B cell (primary cell): ENCODE measurements around the gene NCMAP. TPM values are rescaled to one million over a fixed set of nuclear protein-coding genes. Genes with fewer than 3 reads are reported as not detected.

ENCODE experiments used
- ATAC-seq: fragments of 200-7000 bp; cut with Tn5 transposase; one replicate; pipeline ENCODE4 v1.10.0; 2021; ENCODE audit warnings: low read depth, mild to moderate bottlenecking, moderate number of reproducible peaks, moderate library complexity
- CTCF ChIA-PET: fragments of 350-600 bp; sonication (Branson Sonifier 250); formaldehyde crosslinking; loops from one replicate; lab custom pipeline; 2021; ENCODE audit warnings: antibody characterized with exemption, inconsistent platforms; lab: Charles Lee
- POLR2A ChIA-PET: fragments of 350-600 bp; sonication (Branson Sonifier 250); formaldehyde crosslinking; loops from one replicate; lab custom pipeline; 2021; ENCODE audit warnings: antibody characterized with exemption; lab: Charles Lee
- DNase-seq: peaks from one replicate; pipeline ENCODE4 v3.0.0; 2013
- H2AFZ ChIP-seq: 2 replicates; pipeline ENCODE4 v1.6.1; 2012; ENCODE audit warnings: mild to moderate bottlenecking, low read depth, low read length; ENCODE audit not compliant: insufficient read depth, poor library complexity, severe bottlenecking
- H3K27ac ChIP-seq, 2 donors: 1 replicate in 1 of 2; 2 replicates in 1 of 2; pipeline ENCODE4 v1.5.1; 2012 to 2013; ENCODE audit warnings: low read length in 2 of 2, mild to moderate bottlenecking in 2 of 2, moderate library complexity in 1 of 2
- H3K27me3 ChIP-seq, 4 experiments: fragments of 200-600 bp in 1 of 4; sonication (generic) in 1 of 4; replicated peaks in 1 of 4; 1 replicate in 2 of 4; 2 replicates in 2 of 4; pipeline versions ENCODE4 v1.6.1 to v1.7.0; 2013 to 2016; ENCODE audit warnings: low read length in 3 of 4, mild to moderate bottlenecking in 2 of 4, mixed read lengths in 1 of 4, moderate library complexity in 1 of 4; ENCODE audit not compliant: insufficient read depth in 4 of 4, control insufficient read depth in 3 of 4; ENCODE audit errors: control extremely low read depth in 1 of 4
- H3K36me3 ChIP-seq, 2 experiments: replicated peaks in 1 of 2; 1 replicate in 1 of 2; 2 replicates in 1 of 2; pipeline versions ENCODE4 v1.6.1 to v1.7.1; 2013; ENCODE audit warnings: low read length in 1 of 2; ENCODE audit not compliant: insufficient read depth in 2 of 2, control insufficient read depth in 1 of 2; ENCODE audit errors: control extremely low read depth in 1 of 2, extremely low read depth in 1 of 2
- H3K4me1 ChIP-seq, 2 donors: fragments of 200-600 bp in 1 of 2; sonication (generic) in 1 of 2; 1 replicate in 1 of 2; 2 replicates in 1 of 2; pipeline versions ENCODE4 v1.5.1 to v1.6.1; 2013 to 2017; ENCODE audit warnings: low read length in 2 of 2; ENCODE audit not compliant: control insufficient read depth in 2 of 2, insufficient read depth in 2 of 2
- H3K4me2 ChIP-seq: replicated peaks from 2 replicates; pipeline ENCODE3; 2012; ENCODE audit warnings: mild to moderate bottlenecking, low read depth, low read length; ENCODE audit not compliant: poor library complexity, severe bottlenecking
- H3K4me3 ChIP-seq, 5 experiments: fragments of 200-600 bp in 1 of 5; sonication (generic) in 1 of 5; 1 replicate in 3 of 5; 2 replicates in 2 of 5; pipeline versions ENCODE4 v1.5.1 to v1.7.0; 2011 to 2016; ENCODE audit warnings: low read length in 4 of 5, mild to moderate bottlenecking in 4 of 5, low read depth in 2 of 5, control low read depth in 1 of 5, moderate library complexity in 1 of 5; ENCODE audit not compliant: insufficient read depth in 1 of 5; ENCODE audit errors: control extremely low read depth in 1 of 5, extremely low read depth in 1 of 5
- H3K79me2 ChIP-seq: fragments of 200-600 bp; sonication (generic); one replicate; pipeline ENCODE4 v1.6.0; 2016; ENCODE audit warnings: low read length; ENCODE audit not compliant: control insufficient read depth, insufficient read depth
- H3K9ac ChIP-seq: fragments of 200-600 bp; sonication (generic); 2 replicates; pipeline ENCODE4 v1.6.1; 2017; ENCODE audit warnings: mild to moderate bottlenecking, low read length, moderate library complexity
- H3K9me3 ChIP-seq, 3 donors: one replicate each; pipeline versions ENCODE4 v1.6.1 to v1.7.1; 2013; ENCODE audit warnings: low read length in 2 of 3; ENCODE audit not compliant: control insufficient read depth in 2 of 3, insufficient read depth in 1 of 3; ENCODE audit errors: control extremely low read depth in 1 of 3
- H4K20me1 ChIP-seq: 2 replicates; pipeline ENCODE4 v1.6.0; 2012; ENCODE audit warnings: mild to moderate bottlenecking, low read length; ENCODE audit not compliant: insufficient read depth, control insufficient read depth, poor library complexity, severe bottlenecking
- H3K27ac Mint-ChIP-seq: one replicate; pipeline ENCODE4 v1.8.0; 2021; ENCODE audit warnings: mixed read lengths
- H3K27me3 Mint-ChIP-seq: one replicate; pipeline ENCODE4 v1.8.0; 2021; ENCODE audit warnings: mixed read lengths
- H3K4me1 Mint-ChIP-seq: one replicate; pipeline ENCODE4 v1.8.0; 2021; ENCODE audit warnings: mixed read lengths
- H3K4me3 Mint-ChIP-seq: one replicate; pipeline ENCODE4 v1.8.0; 2021; ENCODE audit warnings: mixed read lengths
- H3K9me3 Mint-ChIP-seq: one replicate; pipeline ENCODE4 v1.8.0; 2022; ENCODE audit warnings: mixed read lengths; ENCODE audit not compliant: insufficient read depth
- EZH2 ChIP-seq: IDR thresholded peaks from 2 replicates; pipeline ENCODE4 v1.6.1; 2012; ENCODE audit warnings: borderline replicate concordance, low read depth, mild to moderate bottlenecking, moderate library complexity, low read length; ENCODE audit not compliant: insufficient read depth, poor library complexity, severe bottlenecking
- WGBS: methylation state at CpG from one replicate; pipeline ENCODE4 v1.1.5; 2013; ENCODE audit warnings: missing lambda C conversion rate; ENCODE audit not compliant: insufficient coverage; 5-methylcytosine and 5-hydroxymethylcytosine counted together
- intact Hi-C: fragments of 100-400 bp; cut with micrococcal nuclease; formaldehyde crosslinking; loops from one replicate; pipeline ENCODE4 v1.10.0; 2022
- polyA plus RNA-seq: library from polyadenylated mRNA; depleted of rRNA; stranded (reverse); fragments of >200 nt; gene quantifications from 2 replicates; pipeline ENCODE4 v1.2.3, GENCODE V29; 2012
- total RNA-seq, 2 donors: library from RNA; stranded (reverse); fragments of 120-200 nt in 1 of 2; gene quantifications; 1 replicate in 1 of 2; 2 replicates in 1 of 2; pipeline versions ENCODE4 v1.2.3 to v1.2.4, GENCODE V29; 2013 to 2022
- TF ChIP-seq, protein P1 (sequence below): fragments of 200-600 bp; IDR thresholded peaks from one replicate; pipeline ENCODE4 v1.8.0; 2022; ENCODE audit warnings: antibody characterized with exemption, mild to moderate bottlenecking

The NCMAP gene
- total and polyA plus RNA-seq, 2 donors (not counting 1 experiment from before 2014, with no cell fraction given) = not detected

DNA sequence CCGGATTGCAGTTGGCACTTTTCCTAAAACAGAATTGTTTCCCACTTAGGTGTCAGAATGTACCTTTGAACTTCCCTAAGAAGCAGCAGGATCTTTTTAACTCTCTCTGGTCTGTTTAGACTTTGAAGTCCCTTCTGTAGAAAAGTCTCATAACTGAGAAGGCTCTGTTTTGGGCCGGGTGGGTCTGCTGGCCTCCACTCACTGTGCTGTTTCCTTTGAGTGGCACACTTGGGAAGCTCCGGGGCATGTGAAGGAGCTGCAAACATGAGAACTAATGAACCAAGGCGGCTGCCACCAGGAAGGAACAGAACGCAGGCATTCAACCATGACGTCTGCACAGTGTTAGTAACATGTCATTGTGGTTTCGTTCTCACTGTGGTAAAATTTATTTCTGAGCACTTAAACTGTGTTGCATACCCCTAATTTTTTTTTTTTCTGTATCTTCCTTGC, 19.5 kb upstream of the NCMAP start:
- Histone ChIP-seq H3K4me2 (peak overlapping the region; percentile 88), H3K9ac (peak overlapping the region; percentile 65), H3K4me1 (peaks cover 54 to 60% of the 10 kb centered on the region in 2 donors), H4K20me1 (no peaks in the 10 kb centered on the region), H2AFZ (no peak overlapping the region), H3K36me3 (peaks cover 1 to 4% of the 10 kb centered on the region in 2 experiments), H3K9me3 (no peaks in the 10 kb centered on the region), H3K27ac (peak overlapping the region; percentile 74 to 97), H3K27me3 (no peaks in the 10 kb centered on the region), H3K79me2 (peaks cover 4% of the 10 kb centered on the region), H3K4me3 (peak overlapping the region in 3 of 5 experiments; percentile 19 to 45 (median 20))
- Mint-ChIP-seq H3K4me3 (peak overlapping the region; percentile 83), H3K4me1 (peaks cover 68% of the 10 kb centered on the region), H3K27ac (peak overlapping the region; percentile 98), H3K27me3 (no peaks in the 10 kb centered on the region), H3K9me3 (no peaks in the 10 kb centered on the region)
- no peak for TF ChIP-seq EZH2
- TF ChIP-seq, protein P1, sequence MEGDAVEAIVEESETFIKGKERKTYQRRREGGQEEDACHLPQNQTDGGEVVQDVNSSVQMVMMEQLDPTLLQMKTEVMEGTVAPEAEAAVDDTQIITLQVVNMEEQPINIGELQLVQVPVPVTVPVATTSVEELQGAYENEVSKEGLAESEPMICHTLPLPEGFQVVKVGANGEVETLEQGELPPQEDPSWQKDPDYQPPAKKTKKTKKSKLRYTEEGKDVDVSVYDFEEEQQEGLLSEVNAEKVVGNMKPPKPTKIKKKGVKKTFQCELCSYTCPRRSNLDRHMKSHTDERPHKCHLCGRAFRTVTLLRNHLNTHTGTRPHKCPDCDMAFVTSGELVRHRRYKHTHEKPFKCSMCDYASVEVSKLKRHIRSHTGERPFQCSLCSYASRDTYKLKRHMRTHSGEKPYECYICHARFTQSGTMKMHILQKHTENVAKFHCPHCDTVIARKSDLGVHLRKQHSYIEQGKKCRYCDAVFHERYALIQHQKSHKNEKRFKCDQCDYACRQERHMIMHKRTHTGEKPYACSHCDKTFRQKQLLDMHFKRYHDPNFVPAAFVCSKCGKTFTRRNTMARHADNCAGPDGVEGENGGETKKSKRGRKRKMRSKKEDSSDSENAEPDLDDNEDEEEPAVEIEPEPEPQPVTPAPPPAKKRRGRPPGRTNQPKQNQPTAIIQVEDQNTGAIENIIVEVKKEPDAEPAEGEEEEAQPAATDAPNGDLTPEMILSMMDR = no peak
- WGBS = 0% methylated on average over 3 of the region's 7 CpGs
- ChIA-PET CTCF (interaction anchor here (1.1 to 2.1 kb wide), 5 partner anchors 10 to 123 kb away, joined by 3 to 18 read pairs (median 6); partner anchors contain the start of genes NCMAP, RCAN3 and STPG1), POLR2A (interaction anchor here (0.6 to 1.7 kb wide), 3 partner anchors 34 to 106 kb away, joined by 3 to 4 read pairs (median 4); partner anchors contain the start of gene RCAN3)
- ATAC-seq (peak; percentile 76), DNase-seq (peak; percentile 85)
- intact Hi-C loops = loop anchor here (2.0 to 10.0 kb wide), 4 partner anchors 48 to 211 kb away; partner anchors contain the start of genes CLIC4 and NIPAL3
